ENCODE results near the gene TMEM132C.

The TMEM132C gene

DNA sequence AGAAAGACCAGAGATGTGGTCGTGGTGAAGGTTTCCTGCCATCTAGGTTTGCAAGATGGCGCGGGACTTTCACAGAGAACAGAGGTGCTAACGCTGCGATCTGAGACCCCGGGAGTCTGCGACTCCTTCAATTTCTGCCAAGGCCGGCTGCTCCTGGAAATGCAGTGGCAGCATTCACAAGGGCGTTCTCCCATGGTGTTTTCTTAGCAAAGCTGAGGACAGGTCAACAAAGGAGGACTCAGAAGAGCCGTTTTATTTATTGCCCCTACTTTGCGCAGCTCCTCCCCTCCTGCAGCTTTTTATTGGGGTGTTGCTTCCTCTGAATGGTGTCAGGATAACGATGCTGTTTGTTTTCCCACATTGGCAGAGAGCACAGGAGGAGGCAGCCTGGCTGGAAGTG is 86.3 kb downstream of the TMEM132C start:
- DNase-seq, result no peak

DNA sequence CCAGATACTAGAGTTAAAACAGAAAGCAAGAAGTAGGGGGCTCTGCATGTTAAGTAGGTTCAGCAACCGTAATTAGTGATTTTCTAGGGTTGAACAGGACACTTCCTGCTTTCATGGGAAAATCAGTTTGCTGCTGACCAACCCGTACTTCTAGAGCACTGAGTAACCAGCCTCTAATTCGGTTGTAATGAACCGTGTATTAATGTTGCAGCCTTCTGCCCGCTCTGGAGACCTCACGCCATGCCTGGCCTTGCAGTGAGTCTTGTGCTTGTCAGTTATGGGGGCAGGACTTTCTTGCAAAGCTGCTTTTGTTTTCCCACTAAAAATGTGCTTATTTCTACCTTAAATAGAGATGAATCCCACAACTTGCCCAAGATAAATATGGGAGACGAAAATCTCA is 89.6 kb downstream of the TMEM132C start:
- no peak for DNase-seq

DNA sequence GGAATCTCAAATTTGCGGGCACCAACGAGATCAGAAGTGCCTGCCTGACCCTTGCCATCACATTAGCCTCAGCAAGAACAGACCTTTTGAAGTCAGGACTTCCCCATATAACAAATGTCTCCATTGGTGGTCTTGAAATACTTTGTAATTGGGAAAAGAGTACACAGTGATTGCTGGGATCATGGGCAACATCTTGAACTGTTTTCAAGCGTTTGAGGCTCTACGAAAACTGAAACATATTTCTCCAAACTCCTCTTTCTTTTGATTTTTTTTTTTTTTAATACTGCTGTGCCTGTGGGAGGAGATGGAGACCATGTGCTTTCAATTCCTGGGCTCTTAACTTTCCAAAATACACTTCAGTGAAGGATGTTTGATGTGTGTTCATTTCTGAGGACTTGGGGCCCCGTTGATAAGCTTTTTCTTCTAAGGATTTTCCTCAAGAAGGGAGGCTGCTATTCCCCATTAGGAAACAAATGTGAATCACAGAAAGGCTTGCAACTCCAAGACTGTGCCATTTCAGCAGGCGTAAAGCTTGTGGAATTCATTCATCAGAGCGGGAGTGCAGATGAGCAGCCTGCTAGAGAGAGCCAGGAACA is 94.5 kb downstream of the TMEM132C start:
- DNase-seq, result no peak

DNA sequence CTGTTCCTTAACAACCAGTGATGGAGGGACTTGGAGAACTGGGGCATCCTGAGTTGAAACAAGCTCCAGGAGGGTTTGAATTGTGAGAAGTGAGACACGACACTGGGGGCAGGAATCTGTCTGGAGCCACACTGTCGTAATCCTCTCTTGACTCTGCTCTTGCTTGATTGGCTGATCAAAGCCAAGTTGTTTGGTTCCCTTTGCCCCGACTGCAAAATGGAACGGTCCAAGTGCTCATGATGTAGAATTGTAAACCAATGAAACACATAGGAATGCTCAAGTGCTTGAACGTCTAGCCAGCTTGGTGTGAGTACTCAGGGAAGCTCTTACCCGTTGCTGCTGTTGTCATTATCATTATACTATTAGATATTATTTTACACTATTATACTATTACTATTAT is 98.1 kb downstream of the TMEM132C start:
- no peak for DNase-seq

DNA sequence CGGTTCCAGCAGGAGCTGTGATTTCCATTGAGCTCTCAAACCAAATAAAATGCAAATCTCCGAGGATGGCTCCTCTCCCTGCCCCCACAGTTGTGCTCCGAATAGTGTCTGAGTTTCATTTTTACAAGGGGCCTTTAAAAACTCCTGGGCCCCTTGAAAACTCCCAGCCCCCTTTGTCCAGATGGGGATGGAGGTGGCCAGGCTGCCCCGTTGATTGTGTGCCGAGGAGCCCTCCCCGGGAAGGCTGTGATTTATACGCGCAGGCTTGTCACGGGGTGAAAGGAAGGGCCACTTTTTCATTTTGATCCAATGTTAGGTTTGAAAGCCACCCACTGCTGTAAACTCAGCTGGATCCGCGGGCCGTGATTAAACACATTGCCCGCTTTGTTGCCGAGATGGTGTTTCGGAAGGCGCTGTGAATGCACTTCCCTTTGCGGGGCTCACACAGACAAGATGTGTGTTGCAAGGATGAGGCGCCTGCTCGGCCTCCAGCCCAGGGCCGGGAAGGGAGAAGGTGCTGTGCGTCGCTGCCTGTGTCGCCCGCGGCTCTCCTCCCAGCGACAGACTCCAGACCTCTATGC is 98.8 kb downstream of the TMEM132C start:
- no peak for DNase-seq

DNA sequence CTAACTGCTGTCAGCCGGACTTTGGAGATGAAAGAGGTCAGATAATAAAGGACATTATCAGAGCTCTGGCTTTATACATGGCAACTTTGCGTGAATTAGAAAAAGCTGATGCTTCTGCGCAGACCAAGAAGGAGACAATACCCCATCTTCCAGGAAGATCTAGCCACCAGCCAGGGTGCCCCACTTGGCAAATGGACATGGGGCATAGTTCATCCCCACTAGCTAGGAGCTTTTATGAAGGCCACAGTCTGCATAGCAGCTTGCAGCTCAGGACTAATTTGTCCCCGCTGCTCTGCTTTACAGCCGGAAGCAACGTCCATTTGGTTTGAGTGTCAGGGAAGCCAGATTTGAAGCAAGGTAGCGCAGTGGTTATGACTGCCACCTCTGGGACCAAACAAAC is 101.0 kb downstream of the TMEM132C start:
- no peak for DNase-seq

DNA sequence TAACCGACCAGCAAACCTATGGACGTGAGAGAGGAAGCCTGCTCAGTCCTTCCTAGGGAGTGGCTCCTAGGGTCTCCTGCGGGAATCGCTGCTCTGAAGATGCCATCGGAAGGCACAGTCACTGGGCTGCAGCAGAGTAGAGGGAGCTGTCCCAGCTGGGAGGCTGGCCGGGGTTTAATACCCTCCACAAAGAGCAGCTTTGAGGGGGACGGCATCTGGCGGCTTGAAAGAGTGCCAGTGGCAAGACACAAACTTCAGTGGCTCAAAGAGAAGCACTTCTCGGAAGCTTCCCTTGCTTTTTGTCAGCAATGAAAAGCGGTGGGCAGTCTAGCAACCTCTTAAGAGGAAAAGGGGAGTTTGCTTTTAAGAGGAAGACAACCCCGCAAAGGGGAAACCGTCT is 114.6 kb downstream of the TMEM132C start:
- no peak for DNase-seq

DNA sequence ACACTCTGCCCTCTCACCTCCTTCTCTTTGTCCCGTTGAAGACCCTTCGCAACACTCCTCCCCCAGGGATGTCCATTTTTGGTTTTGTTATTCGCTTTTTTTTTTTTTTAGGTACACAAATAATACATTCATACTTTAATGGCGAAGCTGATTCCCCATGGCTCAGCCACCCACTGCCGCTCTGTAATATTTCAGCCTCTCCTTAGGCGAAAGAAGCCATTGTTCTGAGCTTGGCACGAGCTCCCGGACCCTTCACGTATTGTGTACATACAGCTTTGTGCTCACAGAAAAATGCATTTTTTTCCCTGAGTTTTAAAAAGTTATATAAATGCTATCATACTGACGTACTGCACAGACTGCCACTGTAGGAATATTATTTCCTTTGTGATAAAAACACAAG is 115.0 kb downstream of the TMEM132C start:
- no peak for DNase-seq

DNA sequence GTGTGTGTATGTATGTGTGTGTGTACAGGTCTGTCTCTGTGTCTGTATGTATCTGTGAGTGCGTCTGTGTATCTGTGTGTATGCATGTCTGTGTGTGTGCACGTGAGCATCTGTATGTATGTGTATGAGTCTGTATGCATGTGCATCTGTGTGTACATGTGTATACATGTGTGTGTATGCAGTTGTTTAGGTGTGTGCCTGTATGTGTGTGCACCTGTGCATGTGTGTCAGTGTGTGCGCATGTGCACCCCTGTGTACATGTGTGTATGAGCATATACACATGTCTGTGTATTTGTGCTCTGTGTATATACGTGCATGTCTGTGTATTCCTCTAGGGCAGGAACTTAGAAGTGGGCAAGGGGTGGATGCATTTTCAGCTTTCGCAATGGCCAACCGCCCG is 116.0 kb downstream of the TMEM132C start:
- no peak for DNase-seq

DNA sequence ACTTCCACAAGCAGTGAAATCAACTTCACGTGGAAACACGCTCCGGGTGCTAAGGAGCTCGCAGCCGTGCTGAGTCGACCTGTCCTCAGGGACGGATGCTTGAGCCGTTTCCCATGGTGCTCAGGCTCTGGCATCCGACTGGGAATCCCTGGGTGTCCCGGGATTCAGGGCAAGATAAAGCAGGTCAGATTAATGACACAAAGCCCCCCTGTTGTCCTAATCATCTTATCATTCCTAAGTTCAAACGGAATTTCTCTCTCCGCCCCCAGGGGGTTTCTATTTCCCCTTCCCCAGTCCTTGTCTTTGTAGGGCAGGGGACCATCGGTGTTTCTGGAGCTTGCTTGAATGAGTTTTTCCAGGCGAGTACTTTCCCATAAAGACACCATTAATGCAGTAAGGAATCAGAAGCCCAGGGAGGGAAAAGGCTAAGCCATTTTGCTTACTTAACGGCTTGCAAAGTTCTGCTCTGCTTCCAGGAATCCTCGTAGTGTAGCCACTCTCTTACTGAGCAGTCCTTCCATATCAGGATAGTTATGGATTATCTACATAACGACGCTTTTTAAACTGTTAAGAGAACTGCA is 116.5 kb downstream of the TMEM132C start:
- DNase-seq, result no peak

DNA sequence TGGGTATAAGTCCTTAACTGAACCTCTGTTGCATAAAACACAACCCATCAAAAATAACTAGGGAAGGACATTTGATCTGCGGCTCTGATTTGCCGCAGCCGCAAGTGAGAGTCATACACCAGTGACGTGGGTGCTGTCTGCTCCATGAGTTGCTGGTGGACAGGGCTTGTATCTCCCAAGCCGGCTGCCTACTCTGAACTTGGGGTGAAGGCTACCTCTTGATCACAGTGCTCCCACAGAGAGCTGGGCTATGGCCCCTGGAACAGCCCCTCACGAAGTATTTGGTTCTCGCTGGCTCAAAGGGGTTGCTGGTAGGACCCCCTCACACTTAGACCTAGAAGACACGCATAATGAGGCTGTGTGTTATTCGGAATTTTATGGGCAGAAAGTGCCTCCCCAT is 118.8 kb downstream of the TMEM132C start:
- no peak for DNase-seq

DNA sequence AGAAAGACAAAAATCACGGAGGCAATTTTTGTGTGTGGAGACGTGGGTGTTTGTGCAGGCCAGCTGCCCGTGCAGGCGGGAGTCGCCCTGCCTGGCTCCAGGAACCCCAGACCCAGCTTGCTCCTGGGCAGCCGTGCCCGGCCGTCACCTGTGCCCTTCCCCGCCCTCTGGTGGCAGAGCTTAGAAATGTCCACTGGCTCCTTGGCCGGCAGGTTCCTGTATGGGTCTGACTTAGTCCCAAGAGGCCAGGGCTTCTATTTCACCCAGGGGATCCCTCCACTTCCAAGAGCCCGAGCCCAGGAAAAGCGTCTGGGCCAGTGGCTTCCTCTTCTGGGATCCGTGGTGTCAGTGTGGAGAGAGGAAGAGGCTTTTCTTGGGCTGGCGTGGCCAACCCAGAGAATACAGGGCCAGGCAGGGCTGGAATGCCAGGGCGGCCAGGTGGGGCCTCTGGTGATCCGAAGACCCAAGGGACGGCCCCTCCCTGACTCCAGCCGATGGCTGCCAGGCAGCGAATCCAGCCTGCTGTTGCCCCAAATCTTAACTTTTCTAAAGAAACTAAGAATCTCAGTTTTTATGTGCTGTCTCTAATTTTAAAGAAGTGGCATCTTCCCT is 120.9 kb downstream of the TMEM132C start:
- peak; percentile 47 for DNase-seq

DNA sequence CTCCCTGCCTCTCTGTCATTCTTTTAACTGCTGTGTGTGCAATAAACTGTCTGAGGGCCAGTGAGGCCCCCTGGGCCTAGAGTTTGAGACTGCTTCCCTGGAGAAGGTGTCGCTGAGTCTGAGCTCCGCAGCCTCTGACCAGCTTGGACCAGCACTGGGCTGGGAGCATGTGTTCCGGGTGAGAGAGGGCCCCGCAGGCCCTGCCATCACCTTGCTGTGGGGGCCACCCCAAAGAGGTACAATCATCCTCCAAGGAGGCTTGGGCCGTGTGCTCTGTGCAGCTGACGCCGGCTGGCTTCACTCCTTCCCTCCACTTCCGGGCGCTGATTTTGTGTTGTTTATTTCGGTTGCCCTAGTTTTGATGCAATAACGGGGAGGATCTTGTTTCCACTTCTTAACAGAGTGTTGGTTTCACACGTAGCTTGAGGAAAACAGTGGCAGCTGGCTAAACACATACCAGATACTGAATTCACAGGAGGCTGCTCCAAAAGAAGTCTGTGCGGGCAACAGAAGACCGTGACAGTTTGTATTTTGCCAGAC is 121.6 kb downstream of the TMEM132C start:
- no peak for DNase-seq

DNA sequence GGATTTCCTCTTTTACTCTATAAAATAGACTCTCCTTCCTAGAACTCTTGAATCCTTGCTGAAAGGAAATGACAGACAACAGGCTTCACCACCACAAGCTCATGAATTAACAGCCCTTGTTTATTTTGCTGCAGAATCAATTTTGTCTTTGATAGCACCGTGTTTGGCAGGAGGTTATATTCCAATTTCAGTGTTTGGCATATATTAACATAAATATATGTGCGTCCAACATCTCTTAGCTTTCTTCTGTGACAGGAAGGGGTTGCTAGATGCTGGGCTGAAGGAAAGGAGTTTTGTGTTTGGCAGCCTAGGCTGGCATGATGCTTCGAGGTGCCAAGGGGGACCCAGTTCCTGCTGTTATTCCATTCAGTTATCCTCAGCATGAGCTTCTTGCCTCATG is 126.4 kb downstream of the TMEM132C start:
- DNase-seq, result no peak

DNA sequence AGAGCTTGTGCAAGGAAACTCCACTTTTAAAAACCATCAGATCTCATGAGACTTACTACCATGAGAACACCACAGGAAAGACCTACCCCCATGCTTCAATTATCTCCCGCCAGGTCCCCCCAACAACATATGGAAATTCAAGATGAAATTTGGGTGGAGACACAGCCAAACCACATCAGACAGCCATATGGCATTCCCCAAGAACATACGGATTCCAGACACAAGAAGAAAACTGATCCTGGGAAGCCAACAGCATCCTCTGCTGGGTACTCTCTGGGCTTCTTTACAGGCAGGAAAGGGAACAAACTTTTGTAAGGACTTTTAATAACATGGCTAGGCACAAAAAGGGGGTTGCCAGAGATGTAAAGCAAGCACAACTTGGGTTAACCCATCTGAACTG is 127.2 kb downstream of the TMEM132C start:
- DNase-seq, result no peak

DNA sequence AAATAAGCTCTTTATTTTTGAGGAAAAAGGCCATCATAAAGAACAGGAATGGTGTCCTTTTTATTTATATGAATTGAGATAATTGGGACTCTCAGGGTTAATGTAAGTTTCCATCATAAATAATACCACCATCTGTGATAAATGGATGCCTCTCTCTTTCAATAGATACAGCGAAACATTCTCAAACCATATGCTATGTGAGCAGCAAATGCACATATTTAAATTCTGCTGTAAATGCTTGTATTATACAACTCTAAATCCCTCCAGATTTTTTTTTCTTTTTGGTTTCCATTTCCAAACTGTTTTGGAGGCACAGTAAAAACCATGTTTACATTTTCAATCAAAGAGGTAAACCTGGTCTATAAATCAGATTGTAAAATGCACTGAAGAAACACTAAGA is 132.3 kb downstream of the TMEM132C start:
- no peak for DNase-seq

DNA sequence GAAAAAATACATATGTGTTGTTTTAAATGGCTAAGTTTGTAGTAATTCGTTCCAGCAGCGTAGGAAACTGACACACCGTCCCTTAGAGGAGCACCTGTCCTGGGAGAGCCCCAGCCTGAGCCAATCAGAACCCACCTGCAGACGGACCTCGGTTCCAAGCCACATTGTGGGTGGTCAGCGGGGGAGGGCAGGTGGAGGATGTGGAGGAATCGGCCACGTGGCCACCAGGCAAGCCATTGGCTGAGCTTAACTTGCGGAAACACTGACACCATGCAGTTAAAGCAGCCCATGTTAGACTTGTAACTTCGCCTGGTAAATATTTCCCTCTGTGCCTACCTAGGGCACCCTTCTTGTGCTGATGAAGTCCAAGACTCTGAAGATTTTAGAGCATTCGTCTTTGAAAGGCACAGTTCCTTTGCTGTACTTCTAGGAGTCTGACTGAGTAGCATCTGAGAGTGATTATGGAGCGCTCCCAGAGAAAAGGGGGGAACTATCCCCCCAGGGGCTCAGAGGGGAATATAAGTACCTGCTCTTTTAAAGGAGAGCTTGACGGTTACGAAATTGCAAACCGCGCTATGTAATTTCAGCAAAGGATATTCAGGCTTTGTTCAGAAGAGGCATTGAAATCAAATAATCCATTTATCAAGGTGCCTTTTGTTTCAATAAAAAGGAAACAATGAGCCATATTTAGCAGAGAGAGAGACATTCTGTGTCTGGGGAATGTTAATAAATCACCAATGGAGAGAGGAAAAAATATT is 135.7 kb downstream of the TMEM132C start:
- no peak for DNase-seq

DNA sequence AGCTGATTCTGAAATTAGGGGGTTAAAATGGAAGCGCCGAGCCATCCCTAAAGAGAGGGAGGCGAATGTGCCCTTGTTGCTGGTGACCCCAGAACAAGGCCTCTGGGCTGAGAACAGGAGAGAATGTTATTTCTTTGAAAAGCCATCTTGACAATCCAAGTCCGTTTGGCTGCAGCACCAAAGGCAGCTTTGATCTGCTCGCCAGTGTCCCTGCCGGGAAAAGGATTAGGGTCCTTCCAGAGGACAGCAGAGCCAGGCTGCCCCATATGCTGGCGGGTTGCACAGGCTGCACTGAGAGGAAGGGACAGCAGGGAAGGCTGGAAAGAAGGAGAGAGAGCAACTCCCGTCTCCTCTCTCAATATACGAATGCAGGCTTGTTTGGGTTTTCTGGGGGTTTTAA is 141.7 kb downstream of the TMEM132C start:
- no peak for DNase-seq

DNA sequence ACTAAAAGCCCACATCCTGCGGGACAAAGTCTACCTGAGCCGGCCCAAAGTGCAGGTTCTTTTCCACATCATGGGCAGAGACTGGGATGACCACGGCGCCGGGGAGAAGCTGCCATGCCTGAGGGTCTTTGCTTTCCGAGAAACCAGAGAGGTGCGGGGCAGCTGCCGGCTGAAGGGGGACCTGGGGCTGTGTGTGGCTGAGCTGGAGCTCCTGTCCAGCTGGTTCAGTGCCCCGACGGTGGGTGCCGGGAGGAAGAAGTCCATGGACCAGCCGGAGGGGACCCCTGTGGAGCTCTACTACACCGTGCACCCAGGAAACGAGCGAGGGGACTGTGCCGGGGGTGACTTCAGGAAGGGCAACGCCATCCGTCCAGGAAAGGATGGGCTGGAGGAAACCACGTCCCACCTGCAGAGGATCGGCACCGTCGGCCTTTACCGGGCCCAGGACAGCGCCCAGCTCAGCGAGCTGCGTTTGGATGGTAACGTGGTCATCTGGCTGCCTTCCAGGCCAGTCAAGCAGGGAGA is 148.1 kb downstream of the TMEM132C start:
- DNase-seq, result no peak

DNA sequence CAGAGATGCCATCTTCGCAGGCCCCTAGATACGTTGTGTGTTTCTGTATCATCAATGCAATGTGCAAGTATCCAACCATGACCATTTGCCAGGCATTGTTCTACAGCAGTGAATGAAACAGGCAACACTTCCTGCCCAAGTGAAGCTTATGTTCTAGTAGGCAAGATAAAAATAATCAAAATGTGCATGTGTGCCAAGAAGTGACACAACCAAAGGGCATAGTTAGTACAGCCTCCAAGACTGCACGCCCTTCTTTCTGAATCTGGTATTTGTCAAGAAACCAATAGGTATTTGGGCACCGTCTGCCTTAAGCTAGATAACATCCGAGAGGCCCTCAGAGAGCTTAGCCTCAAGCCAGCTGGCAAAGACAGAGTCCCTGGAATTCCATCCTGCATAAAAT is 152.0 kb downstream of the TMEM132C start:
- DNase-seq, result no peak

DNA sequence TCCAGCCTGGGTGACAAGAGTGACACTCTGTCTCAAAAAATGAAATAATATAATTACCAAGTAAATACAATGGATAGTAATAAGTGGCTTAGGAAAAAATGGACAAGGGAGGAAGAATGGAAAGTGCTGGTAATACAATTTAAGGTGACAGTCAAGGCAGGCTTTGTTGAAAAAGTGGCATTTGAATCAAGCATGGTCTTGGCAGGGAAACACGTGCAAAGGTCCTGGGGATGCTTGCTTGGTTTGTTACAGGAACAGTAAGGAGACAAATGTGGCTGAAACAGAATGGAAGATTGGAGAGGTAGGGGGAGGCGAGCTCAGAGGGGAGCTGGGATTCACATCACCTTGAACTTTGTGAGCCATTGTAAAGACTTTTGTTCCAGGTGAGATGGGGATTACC is 153.2 kb downstream of the TMEM132C start:
- DNase-seq, result no peak

DNA sequence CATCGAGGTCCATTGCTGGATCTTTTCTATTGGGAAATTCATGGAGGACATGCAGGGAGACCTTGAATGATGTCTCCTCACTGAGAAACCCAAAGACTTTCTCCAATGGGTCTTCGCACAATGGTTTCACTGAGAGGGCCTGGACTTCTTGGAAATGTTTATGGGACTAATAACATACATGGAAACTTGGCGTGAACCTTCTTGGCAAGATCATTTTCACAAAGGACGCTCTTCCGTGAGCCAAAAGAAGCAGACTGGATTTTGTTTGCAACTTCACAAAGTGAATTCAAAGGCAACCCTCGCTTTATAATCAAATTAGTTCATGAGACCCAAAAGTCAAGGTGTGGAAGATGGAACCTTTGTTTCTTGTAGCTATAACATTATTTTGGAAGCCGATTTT is 154.4 kb downstream of the TMEM132C start:
- no peak for DNase-seq

DNA sequence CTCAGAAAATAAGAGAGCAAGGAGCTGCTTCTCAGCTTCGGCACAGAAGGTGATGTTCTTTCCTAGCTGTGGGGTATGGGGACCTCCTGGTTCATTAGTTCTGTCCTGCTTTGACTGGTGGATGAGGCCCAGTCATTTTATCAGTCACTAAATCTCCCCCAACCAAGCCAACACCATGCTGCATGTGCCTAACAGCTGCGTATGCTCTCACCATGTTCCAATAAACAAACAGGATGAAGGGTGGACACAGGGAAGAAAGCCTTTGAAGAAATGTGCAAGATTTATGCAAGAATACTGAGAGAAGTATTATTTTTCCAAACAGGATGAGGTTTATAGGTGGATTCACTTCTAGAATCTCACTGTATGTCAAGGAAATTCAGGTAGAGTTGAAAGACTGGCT is 156.2 kb downstream of the TMEM132C start:
- DNase-seq, result no peak
